ENCODE measurements around the gene TOP3A.

TOP3A gene

GRCh38 chr17:18277076-18277475 is 37.7 kb downstream of the TOP3A start:
- DNase-seq (ENCODE audit: low read depth in 2 of 2), result no peak

- DNase-seq (ENCODE audit: low read depth in 2 of 2), result no peak
These were observed 44.5 kb downstream of the TOP3A start for GRCh38 chr17:18270046-18270931.

- no peak for DNase-seq (ENCODE audit: low read depth in 2 of 2)
These were observed 46.7 kb downstream of the TOP3A start for GRCh38 chr17:18267927-18268711.

GRCh38 chr17:18267366-18267765 is 47.4 kb downstream of the TOP3A start:
- DNase-seq (ENCODE audit: low read depth in 2 of 2), result no peak

GRCh38 chr17:18263885-18264682 is 50.7 kb downstream of the TOP3A start:
- DNase-seq (ENCODE audit: low read depth in 2 of 2), result no peak

- DNase-seq (ENCODE audit: low read depth in 2 of 2), result no peak
These were observed 52.2 kb downstream of the TOP3A start for GRCh38 chr17:18262641-18263040.

- no peak for DNase-seq (ENCODE audit: low read depth in 2 of 2)
These were observed 52.7 kb downstream of the TOP3A start for GRCh38 chr17:18262111-18262510.

GRCh38 chr17:18261659-18262058 is 53.1 kb downstream of the TOP3A start:
- DNase-seq (ENCODE audit: low read depth in 2 of 2), result no peak

- peak; percentile 27 to 41 for DNase-seq (ENCODE audit: low read depth in 2 of 2)
These were observed 53.7 kb downstream of the TOP3A start for GRCh38 chr17:18261146-18261515.

GRCh38 chr17:18260332-18261145 is 54.3 kb downstream of the TOP3A start, which contains the start of gene MIEF2:
Gene MIEF2, plus strand, starts transcription at chr17:18260662. Its CDS starts 2,059 bp downstream, at chr17:18262721.
- peak; percentile 90 to 91 for DNase-seq (ENCODE audit: low read depth in 2 of 2)

GRCh38 chr17:18259621-18260331 is 55.0 kb downstream of the TOP3A start:
- no peak for DNase-seq (ENCODE audit: low read depth in 2 of 2)

GRCh38 chr17:18258356-18259038 is 56.3 kb downstream of the TOP3A start, which contains the start of gene FLII:
Gene FLII, minus strand, starts transcription at chr17:18258738. Its CDS starts 48 bp downstream, at chr17:18258690.
- peak; percentile 28 to 44 for DNase-seq (ENCODE audit: low read depth in 2 of 2)

GRCh38 chr17:18257982-18258355 is 56.8 kb downstream of the TOP3A start:
- peak; percentile 32 to 55 for DNase-seq (ENCODE audit: low read depth in 2 of 2)

- DNase-seq (ENCODE audit: low read depth in 2 of 2), result peak; percentile 14 to 23
These were observed 57.4 kb downstream of the TOP3A start for GRCh38 chr17:18257268-18257981.

- no peak for DNase-seq (ENCODE audit: low read depth in 2 of 2)
These were observed 58.0 kb downstream of the TOP3A start for GRCh38 chr17:18256776-18257175.

GRCh38 chr17:18256351-18256750 is 58.4 kb downstream of the TOP3A start:
- no peak for DNase-seq (ENCODE audit: low read depth in 2 of 2)

GRCh38 chr17:18254888-18255649 is 59.7 kb downstream of the TOP3A start:
- DNase-seq (ENCODE audit: low read depth in 2 of 2), result no peak

All from stimulated activated CD8-positive, alpha-beta memory T cell treated with anti-CD3 and anti-CD28 coated beads, Interleukin-2, amount 100 ng/mL, for 48 hours (primary cell).